Measurements from ENCODE around the gene CEP89.
"Not testable (repeated sequence)": the region's sequence is repeated elsewhere in the genome, so short reads cannot be mapped to it uniquely, and the experiment has no call there.

The CEP89 gene

GRCh38 chr19:32872391-32872790 is 99.4 kb downstream of the CEP89 start:
- H3K27ac ChIP-seq (ENCODE audit: low read length): no peak overlapping the region

GRCh38 chr19:32870981-32871451 is 100.7 kb downstream of the CEP89 start:
- Histone ChIP-seq H3K4me1 (ENCODE audit: control insufficient read depth, insufficient read depth, low read length) (no peaks in the 10 kb centered on the region), H3K4me3 (ENCODE audit: low read length in 2 of 2) (no peak overlapping the region), H3K27me3 (ENCODE audit: control insufficient read depth in 1 of 2, insufficient read depth in 2 of 2, low read length in 2 of 2) (no peaks in the 10 kb centered on the region), H3K36me3 (ENCODE audit: control insufficient read depth in 2 of 2, insufficient read depth in 2 of 2, low read length in 2 of 2) (no peaks in the 10 kb centered on the region), H3K27ac (ENCODE audit: low read length) (no peak overlapping the region), H3K9ac (ENCODE audit: low read length in 2 of 2) (no peak overlapping the region), H3K9me3 (ENCODE audit: control insufficient read depth in 2 of 2, low read length in 2 of 2) (no peaks in the 10 kb centered on the region)

More at GRCh38 chr19:32872391-32872790, 99.4 kb downstream of the CEP89 start:
- Histone ChIP-seq H3K4me3 (ENCODE audit: low read length in 2 of 2) (no peak overlapping the region), H3K36me3 (ENCODE audit: control insufficient read depth in 2 of 2, insufficient read depth in 2 of 2, low read length in 2 of 2) (peaks cover 0 to 3% of the 10 kb centered on the region in 2 donors), H3K9ac (ENCODE audit: low read length in 2 of 2) (no peak overlapping the region), H3K9me3 (ENCODE audit: control insufficient read depth in 2 of 2, low read length in 2 of 2) (no peaks in the 10 kb centered on the region), H3K27me3 (ENCODE audit: control insufficient read depth in 1 of 2, insufficient read depth in 2 of 2, low read length in 2 of 2) (no peaks in the 10 kb centered on the region), H3K4me1 (ENCODE audit: control insufficient read depth, insufficient read depth, low read length) (no peaks in the 10 kb centered on the region)

- Histone ChIP-seq H3K27ac (ENCODE audit: low read length) (no peak overlapping the region), H3K9me3 (ENCODE audit: control insufficient read depth in 2 of 2, low read length in 2 of 2) (no peaks in the 10 kb centered on the region), H3K36me3 (ENCODE audit: control insufficient read depth in 2 of 2, insufficient read depth in 2 of 2, low read length in 2 of 2) (no peaks in the 10 kb centered on the region), H3K4me3 (ENCODE audit: low read length in 2 of 2) (no peak overlapping the region), H3K4me1 (ENCODE audit: control insufficient read depth, insufficient read depth, low read length) (no peaks in the 10 kb centered on the region), H3K27me3 (ENCODE audit: control insufficient read depth in 1 of 2, insufficient read depth in 2 of 2, low read length in 2 of 2) (no peaks in the 10 kb centered on the region), H3K9ac (ENCODE audit: low read length in 2 of 2) (no peak overlapping the region)
Observed at GRCh38 chr19:32869966-32870573, 101.7 kb downstream of the CEP89 start.

GRCh38 chr19:32869369-32869965 is 102.3 kb downstream of the CEP89 start, which contains the start of gene SLC7A9:
Gene SLC7A9 (minus strand): TSS chr19:32869767. CDS start chr19:32868534, 1,233 bp downstream.
- H3K36me3 ChIP-seq (ENCODE audit: control insufficient read depth in 2 of 2, insufficient read depth in 2 of 2, low read length in 2 of 2): no peaks in the 10 kb centered on the region
- no peaks in the 10 kb centered on the region for H3K4me1 ChIP-seq (ENCODE audit: control insufficient read depth, insufficient read depth, low read length)
- no peaks in the 10 kb centered on the region for H3K9me3 ChIP-seq (ENCODE audit: control insufficient read depth in 2 of 2, low read length in 2 of 2)
- no peak within 1 kb of the TSS for H3K27ac ChIP-seq (ENCODE audit: low read length)
- H3K27me3 ChIP-seq (ENCODE audit: control insufficient read depth in 1 of 2, insufficient read depth in 2 of 2, low read length in 2 of 2): no peaks in the 10 kb centered on the region
- no peak within 1 kb of the TSS for H3K4me3 ChIP-seq (ENCODE audit: low read length in 2 of 2)
- no peak within 1 kb of the TSS for H3K9ac ChIP-seq (ENCODE audit: low read length in 2 of 2)

GRCh38 chr19:32868206-32868950 is 103.4 kb downstream of the CEP89 start:
- no peak overlapping the region for H3K9ac ChIP-seq (ENCODE audit: low read length in 2 of 2)
- no peaks in the 10 kb centered on the region for H3K36me3 ChIP-seq (ENCODE audit: control insufficient read depth in 2 of 2, insufficient read depth in 2 of 2, low read length in 2 of 2)
- H3K4me3 ChIP-seq (ENCODE audit: low read length in 2 of 2): no peak overlapping the region
- no peaks in the 10 kb centered on the region for H3K27me3 ChIP-seq (ENCODE audit: control insufficient read depth in 1 of 2, insufficient read depth in 2 of 2, low read length in 2 of 2)
- H3K4me1 ChIP-seq (ENCODE audit: control insufficient read depth, insufficient read depth, low read length): no peaks in the 10 kb centered on the region
- no peak overlapping the region for H3K27ac ChIP-seq (ENCODE audit: low read length)
- H3K9me3 ChIP-seq (ENCODE audit: control insufficient read depth in 2 of 2, low read length in 2 of 2): no peaks in the 10 kb centered on the region

GRCh38 chr19:32867436-32867835 is 104.3 kb downstream of the CEP89 start:
- not testable (repeated sequence) for H3K4me3 ChIP-seq (ENCODE audit: low read length in 2 of 2); H3K9ac ChIP-seq (ENCODE audit: low read length in 2 of 2); H3K4me1 ChIP-seq (ENCODE audit: control insufficient read depth, insufficient read depth, low read length); H3K27me3 ChIP-seq (ENCODE audit: control insufficient read depth in 1 of 2, insufficient read depth in 2 of 2, low read length in 2 of 2); H3K9me3 ChIP-seq (ENCODE audit: control insufficient read depth in 2 of 2, low read length in 2 of 2); H3K36me3 ChIP-seq (ENCODE audit: control insufficient read depth in 2 of 2, insufficient read depth in 2 of 2, low read length in 2 of 2); H3K27ac ChIP-seq (ENCODE audit: low read length)

GRCh38 chr19:32866564-32867265 is 105.0 kb downstream of the CEP89 start:
- Histone ChIP-seq H3K9ac (ENCODE audit: low read length in 2 of 2) (no peak overlapping the region), H3K4me3 (ENCODE audit: low read length in 2 of 2) (no peak overlapping the region), H3K36me3 (ENCODE audit: control insufficient read depth in 2 of 2, insufficient read depth in 2 of 2, low read length in 2 of 2) (no peaks in the 10 kb centered on the region), H3K27me3 (ENCODE audit: control insufficient read depth in 1 of 2, insufficient read depth in 2 of 2, low read length in 2 of 2) (no peaks in the 10 kb centered on the region), H3K4me1 (ENCODE audit: control insufficient read depth, insufficient read depth, low read length) (no peaks in the 10 kb centered on the region), H3K9me3 (ENCODE audit: control insufficient read depth in 2 of 2, low read length in 2 of 2) (no peaks in the 10 kb centered on the region), H3K27ac (ENCODE audit: low read length) (no peak overlapping the region)

- Histone ChIP-seq H3K4me1 (ENCODE audit: control insufficient read depth, insufficient read depth, low read length) (no peaks in the 10 kb centered on the region), H3K36me3 (ENCODE audit: control insufficient read depth in 2 of 2, insufficient read depth in 2 of 2, low read length in 2 of 2) (no peaks in the 10 kb centered on the region), H3K27ac (ENCODE audit: low read length) (no peak overlapping the region), H3K27me3 (ENCODE audit: control insufficient read depth in 1 of 2, insufficient read depth in 2 of 2, low read length in 2 of 2) (no peaks in the 10 kb centered on the region), H3K9me3 (ENCODE audit: control insufficient read depth in 2 of 2, low read length in 2 of 2) (no peaks in the 10 kb centered on the region), H3K4me3 (ENCODE audit: low read length in 2 of 2) (no peak overlapping the region), H3K9ac (ENCODE audit: low read length in 2 of 2) (no peak overlapping the region)
Observed at GRCh38 chr19:32866061-32866460, 105.7 kb downstream of the CEP89 start.

- Histone ChIP-seq H3K4me3 (ENCODE audit: low read length in 2 of 2) (no peak overlapping the region), H3K9ac (ENCODE audit: low read length in 2 of 2) (no peak overlapping the region), H3K9me3 (ENCODE audit: control insufficient read depth in 2 of 2, low read length in 2 of 2) (no peaks in the 10 kb centered on the region), H3K4me1 (ENCODE audit: control insufficient read depth, insufficient read depth, low read length) (no peaks in the 10 kb centered on the region), H3K27me3 (ENCODE audit: control insufficient read depth in 1 of 2, insufficient read depth in 2 of 2, low read length in 2 of 2) (no peaks in the 10 kb centered on the region), H3K36me3 (ENCODE audit: control insufficient read depth in 2 of 2, insufficient read depth in 2 of 2, low read length in 2 of 2) (no peaks in the 10 kb centered on the region), H3K27ac (ENCODE audit: low read length) (no peak overlapping the region)
Observed at GRCh38 chr19:32865326-32865725, 106.4 kb downstream of the CEP89 start.

- no peak overlapping the region for H3K9ac ChIP-seq (ENCODE audit: low read length in 2 of 2)
- no peak overlapping the region for H3K27ac ChIP-seq (ENCODE audit: low read length)
- no peak overlapping the region for H3K4me3 ChIP-seq (ENCODE audit: low read length in 2 of 2)
- H3K27me3 ChIP-seq (ENCODE audit: control insufficient read depth in 1 of 2, insufficient read depth in 2 of 2, low read length in 2 of 2): no peaks in the 10 kb centered on the region
- H3K36me3 ChIP-seq (ENCODE audit: control insufficient read depth in 2 of 2, insufficient read depth in 2 of 2, low read length in 2 of 2): no peaks in the 10 kb centered on the region
- H3K4me1 ChIP-seq (ENCODE audit: control insufficient read depth, insufficient read depth, low read length): no peaks in the 10 kb centered on the region
- no peaks in the 10 kb centered on the region for H3K9me3 ChIP-seq (ENCODE audit: control insufficient read depth in 2 of 2, low read length in 2 of 2)
Observed at GRCh38 chr19:32864318-32865007, 107.3 kb downstream of the CEP89 start.

Data from stomach smooth muscle (tissue), 2 donors.